HG03378 (cell line): ENCODE results near the gene FOCAD.
"Not testable (repeated sequence)": the region's sequence is repeated elsewhere in the genome, so short reads cannot be mapped to it uniquely, and the experiment has no call there.

ENCODE experiments used
- ATAC-seq: cut with Tn5 transposase; IDR thresholded peaks from one replicate; pipeline ENCODE4 v1.9.1; 2021; ENCODE audit warnings: mild to moderate bottlenecking, moderate library complexity; ENCODE audit not compliant: unreplicated experiment

The FOCAD gene

DNA sequence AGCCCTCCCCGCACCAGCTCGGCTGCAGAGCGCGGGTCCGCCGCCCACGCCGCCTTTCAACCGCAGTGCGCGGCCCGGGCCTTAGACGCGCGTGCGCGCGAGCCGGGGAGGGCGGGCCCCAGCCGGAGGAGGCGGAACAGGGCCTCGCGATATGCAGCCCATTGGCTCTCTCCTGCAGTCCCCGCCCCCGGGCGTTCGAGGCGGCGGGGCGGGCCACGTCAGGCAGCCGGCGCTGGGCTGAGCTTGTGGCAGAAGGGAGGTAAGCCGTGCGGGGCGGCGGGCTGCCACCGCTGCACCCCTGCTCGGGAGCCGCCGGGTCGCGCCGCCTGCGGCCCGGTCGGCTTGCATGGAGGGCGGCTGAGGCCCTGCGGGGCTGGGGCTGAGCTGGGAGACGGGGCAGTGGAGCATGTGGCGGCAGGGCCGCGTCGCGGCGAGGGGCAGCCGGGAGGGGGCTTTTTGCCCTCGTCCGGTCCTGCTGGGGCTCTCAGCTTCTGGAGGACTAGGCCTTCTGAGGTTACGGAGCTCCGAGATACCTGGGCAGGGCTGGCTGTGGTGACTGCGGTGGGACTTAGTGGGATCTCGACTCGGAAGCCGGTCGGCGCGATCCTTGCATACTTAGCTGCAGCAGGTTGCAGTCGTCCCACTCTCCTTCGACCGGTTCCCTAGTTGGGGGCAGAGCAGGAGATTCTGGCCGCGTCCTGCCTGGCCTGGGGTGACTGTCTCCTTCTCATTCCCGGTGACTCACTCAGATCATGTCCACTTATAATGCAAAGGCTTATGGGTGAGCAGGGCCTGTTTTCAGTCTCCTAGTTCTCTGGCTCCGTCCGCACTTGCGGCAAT is at the start of gene FOCAD:
Gene FOCAD (plus strand): TSS at position 225 of the 840 bp plus-strand sequence. CDS start 31,095 bp downstream, outside the sequence.
- peak; percentile 88 for ATAC-seq

DNA sequence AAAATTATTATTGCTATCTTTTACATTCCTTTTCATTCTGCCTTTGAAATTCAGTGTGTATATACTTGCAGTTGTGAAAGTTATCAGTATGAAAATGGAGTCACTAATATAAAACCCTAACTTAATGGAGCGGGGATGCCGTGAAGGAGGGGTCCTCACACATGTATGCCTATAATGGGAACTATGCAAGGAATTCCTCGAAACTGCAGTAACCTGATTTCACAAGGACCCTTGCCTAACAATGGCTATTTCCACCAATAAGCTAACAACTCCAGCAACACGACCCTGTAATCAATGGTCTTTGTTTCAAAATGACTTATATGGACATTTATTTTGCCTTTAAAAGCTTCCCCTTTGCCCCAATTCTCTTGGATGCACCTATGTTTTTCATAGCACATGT is 49.2 kb upstream of the FOCAD start:
- ATAC-seq: no peak

- ATAC-seq: no peak
These were observed 47.1 kb upstream of the FOCAD start for GRCh38 chr9:20636888-20637440.

DNA sequence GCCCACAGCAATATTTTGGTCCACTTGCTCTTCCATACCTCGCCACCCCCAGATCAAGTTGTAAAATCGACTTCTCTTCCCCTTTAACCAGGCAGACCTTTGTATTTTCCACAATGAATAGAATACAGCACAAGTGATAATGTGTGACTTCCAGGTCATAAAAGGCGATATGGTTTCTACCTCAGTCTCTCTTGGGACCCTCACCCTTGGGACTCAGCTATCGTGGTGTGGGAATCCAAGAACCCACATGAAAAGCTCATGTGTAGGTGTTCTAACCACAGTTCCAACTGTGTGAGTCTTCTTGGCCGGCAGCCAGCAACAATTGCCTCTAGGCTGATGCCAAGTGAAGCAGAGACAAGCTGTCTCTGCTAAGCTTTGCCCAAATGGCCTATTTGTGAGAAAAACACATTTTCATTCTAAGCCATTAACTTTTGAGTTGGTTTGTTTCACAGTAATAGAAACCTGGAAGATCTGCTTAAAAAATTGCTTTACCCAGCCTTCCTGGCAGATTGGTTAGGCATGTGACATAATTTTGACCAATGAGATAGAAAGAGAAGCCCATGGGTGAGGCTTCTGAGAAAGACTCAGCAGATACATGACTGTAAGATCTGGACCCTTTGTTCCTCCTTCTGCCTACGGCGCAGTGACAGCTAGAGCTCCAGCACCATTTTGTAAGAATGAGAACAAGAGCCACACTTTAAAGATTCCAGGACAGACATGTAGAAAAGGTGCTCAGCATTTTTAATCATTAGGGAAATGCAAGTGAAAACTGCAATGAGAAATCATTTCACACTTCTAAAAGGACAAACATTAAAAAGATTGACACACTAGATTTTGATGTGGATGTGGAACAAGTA is 43.5 kb upstream of the FOCAD start:
- ATAC-seq: peak; percentile 93

DNA sequence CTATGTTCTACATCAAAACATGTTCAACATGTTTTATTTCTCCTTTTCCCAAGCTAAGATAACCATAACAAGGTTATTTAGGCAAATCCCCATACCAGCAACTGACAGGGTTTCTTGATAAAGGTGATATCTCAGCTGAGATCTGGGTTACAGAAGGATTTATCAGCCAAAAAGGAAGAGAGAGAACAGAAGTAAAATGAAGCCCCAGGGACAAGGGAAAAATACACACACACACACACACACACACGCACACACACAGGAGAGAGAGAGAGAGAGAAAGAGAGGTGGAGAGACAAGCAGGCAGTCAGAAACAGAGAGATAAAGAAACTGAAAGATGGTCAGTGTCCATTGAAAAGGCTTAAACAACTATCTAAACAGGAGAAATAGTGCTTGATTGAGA is 42.0 kb upstream of the FOCAD start:
- ATAC-seq: no peak

DNA sequence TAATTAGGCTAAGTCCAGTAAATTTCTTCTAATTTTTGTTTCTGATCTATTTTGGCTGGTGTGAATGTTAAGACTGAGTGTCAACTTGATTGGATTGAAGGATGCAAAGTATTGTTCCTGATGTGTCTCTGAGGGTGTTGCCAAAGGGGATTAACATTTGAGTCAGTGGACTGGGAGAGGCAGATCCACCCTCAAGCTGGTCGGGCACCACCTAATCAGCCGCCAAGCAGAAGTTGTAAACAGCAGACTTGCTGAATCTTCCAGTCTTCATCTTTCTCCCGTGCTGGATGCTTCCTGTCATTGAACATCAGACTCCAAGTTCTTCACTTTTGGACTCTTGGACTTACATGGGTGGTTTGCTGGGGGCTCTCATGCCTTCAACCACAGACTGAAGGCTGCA is 40.4 kb upstream of the FOCAD start:
- no peak for ATAC-seq

DNA sequence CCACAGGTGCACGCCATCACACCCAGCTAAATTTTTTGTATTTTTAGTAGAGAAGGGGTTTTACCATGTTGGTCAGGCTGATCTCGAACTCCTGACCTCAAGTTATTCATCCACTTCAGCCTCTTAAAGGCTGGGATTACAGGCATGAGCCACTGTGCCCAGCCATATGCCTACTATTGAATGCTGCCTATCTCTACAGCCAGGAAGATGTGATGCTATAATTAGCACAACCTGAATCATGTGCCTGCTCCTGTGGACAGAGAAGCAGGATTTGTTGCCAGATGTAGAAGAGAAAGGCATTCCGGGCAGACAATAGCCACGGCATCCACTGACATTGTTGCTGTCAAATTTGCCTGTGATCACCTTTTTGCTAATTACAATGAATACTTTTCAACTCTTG is 37.4 kb upstream of the FOCAD start:
- no peak for ATAC-seq

GRCh38 chr9:20649381-20649780 is 34.7 kb upstream of the FOCAD start:
- ATAC-seq: no peak

- ATAC-seq: no peak
These were observed 33.7 kb upstream of the FOCAD start for GRCh38 chr9:20650313-20650712.

DNA sequence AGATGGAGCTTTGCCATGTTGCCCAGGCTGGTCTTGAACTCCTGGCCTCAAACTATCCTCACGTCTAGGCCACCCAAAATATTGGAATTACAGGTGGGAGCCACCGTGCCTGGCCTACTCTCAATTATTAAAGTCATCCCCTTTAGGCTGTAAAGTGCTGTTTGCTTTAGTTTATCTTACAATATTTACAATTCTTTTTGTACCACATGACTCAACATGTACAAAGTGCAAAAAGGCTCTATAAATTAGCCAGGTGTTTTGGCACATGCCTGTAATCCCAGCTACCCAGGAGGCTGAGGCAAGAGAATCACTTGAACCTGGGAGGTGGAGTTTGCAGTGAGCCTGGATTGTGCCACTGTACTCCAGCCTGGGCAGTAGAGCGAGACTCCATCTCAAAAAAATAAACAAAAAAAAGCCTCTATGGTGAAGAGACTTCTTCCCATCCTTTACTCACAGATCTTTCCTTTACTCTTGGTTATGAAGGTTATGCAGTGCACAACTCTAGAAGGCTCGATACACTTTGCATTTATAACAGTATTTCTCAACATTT is 33.2 kb upstream of the FOCAD start:
- ATAC-seq: no peak

- no peak for ATAC-seq
These were observed 32.1 kb upstream of the FOCAD start for GRCh38 chr9:20651939-20652338.

GRCh38 chr9:20658246-20658667 is 25.8 kb upstream of the FOCAD start:
- ATAC-seq: not testable (repeated sequence)

DNA sequence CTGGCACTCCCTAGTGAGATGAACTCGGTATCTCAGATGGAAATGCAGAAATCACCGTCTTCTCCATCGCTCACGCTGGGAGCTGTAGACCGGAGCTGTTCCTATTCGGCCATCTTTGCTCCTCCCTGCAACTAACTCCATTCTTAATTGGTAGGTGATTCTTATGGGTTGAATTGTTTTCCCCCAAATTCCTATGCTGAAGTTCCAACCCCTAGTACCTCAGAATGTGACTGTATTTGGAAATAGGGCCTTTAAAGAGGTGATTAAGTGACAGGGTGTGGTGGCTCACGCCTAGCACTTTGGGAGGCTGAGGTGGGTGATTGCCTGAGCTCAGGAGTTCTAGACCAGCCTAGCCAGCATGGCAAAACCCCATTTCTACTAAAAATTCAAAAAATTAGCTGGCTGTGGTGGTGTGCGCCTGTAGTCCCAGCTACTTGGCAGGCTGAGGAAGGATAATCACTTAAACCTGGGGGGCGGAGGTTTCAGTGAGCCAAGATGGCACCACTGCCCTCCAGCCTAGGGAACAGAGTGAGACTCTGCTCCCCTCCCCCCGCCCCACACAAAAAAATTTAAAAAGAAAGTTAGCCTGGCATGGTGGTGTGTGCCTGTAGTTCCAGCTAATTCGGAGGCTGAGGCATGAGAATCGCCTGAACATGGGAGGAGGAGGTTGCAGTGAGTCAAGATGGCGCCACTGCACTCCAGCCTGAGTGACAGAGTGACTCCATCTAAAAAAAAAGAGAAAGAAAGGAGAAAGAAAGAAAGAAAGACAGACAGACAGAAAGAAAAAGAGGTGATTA is 25.2 kb upstream of the FOCAD start:
- no peak for ATAC-seq

DNA sequence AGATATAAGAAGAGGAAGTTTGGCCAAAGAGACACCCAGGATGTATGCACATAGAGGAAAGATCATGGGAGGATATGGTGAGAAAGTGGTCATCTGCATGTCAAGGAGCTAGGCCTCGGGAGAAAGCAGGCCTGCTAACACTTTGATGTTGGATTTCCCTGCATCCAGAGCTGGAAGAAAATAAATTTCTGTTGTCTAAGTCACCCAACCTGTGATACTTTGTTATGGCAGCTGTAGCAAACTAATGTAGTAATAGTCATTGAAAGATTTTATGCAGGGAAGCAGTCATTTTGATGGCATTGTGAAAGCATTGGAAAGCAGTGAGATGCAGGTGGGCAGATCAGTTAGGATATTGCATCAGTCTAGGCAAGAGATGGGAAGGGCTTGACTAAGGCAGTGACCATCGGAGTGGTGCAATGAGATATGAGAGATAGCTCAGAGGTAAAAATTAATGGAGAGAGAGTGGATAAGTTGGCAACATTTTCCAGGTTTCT is 24.5 kb upstream of the FOCAD start:
- no peak for ATAC-seq

GRCh38 chr9:20662156-20662555 is 21.9 kb upstream of the FOCAD start:
- no peak for ATAC-seq

GRCh38 chr9:20663133-20663532 is 20.9 kb upstream of the FOCAD start:
- no peak for ATAC-seq

DNA sequence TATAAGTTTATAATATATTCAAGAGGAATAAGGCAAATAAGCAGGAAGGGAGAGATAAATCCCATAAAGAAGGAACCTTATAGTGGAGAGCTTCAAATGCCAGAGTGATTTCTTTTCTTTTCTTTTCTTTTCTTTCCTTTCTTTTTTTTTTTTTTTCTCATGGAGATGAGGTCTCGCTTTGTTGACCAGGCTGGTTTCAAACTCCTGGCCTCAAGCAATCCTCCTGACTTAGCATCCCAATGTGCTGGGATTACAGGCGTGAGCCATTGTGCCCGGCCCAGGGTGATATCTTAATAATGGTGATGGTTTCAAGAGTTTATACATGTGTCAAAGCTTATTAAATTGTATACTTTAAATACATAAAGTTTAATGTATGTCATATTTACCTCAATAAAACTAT is 19.6 kb upstream of the FOCAD start:
- no peak for ATAC-seq

GRCh38 chr9:20670395-20670794 is 13.7 kb upstream of the FOCAD start:
- ATAC-seq: no peak

- no peak for ATAC-seq
These were observed 12.4 kb upstream of the FOCAD start for GRCh38 chr9:20671635-20672034.

- not testable (repeated sequence) for ATAC-seq
These were observed 10.5 kb upstream of the FOCAD start for GRCh38 chr9:20673537-20673936.
